HepG2 (cell line): ENCODE measurements around the gene RASSF4. TPM values are rescaled to one million over a fixed set of nuclear protein-coding genes. Genes with fewer than 3 reads are reported as not detected.

Experiments
- AGO1 ChIP-seq: fragments of 200-400 bp; formaldehyde crosslinking; IDR thresholded peaks from 2 replicates; pipeline ENCODE4 v1.6.1; 2017; ENCODE audit warnings: mild to moderate bottlenecking, low read depth, low read length, moderate library complexity; ENCODE audit not compliant: poor library complexity, severe bottlenecking
- DBP ChIP-seq: sonication (generic); formaldehyde crosslinking; IDR thresholded peaks from 2 replicates; pipeline ENCODE4 v1.4.0; 2020; ENCODE audit warnings: missing genetic modification reagents; ENCODE audit errors: not compliant biosample characterization
- E2F1 ChIP-seq: sonication (generic); formaldehyde crosslinking; IDR thresholded peaks from 2 replicates; pipeline ENCODE4 v1.5.0; 2020; ENCODE audit warnings: missing genetic modification reagents
- ESRRA ChIP-seq: sonication (generic); formaldehyde crosslinking; IDR thresholded peaks from 2 replicates; pipeline ENCODE4 v1.5.1; 2020; ENCODE audit warnings: mild to moderate bottlenecking, low read depth, missing genetic modification reagents
- HDAC1 ChIP-seq: sonication (generic); formaldehyde crosslinking; IDR thresholded peaks from 2 replicates; pipeline ENCODE4 v1.5.1; 2020; ENCODE audit warnings: mild to moderate bottlenecking, missing genetic modification reagents
- HHEX ChIP-seq: IDR thresholded peaks from 2 replicates; pipeline ENCODE4 v1.6.1; 2016; ENCODE audit warnings: control low read depth
- HNRNPK ChIP-seq: fragments of 200-400 bp; formaldehyde crosslinking; IDR thresholded peaks from 2 replicates; pipeline ENCODE4 v1.6.1; 2018; ENCODE audit warnings: low read length, low read depth, moderate library complexity, mild to moderate bottlenecking; ENCODE audit not compliant: poor library complexity, severe bottlenecking
- MEIS2 ChIP-seq: sonication (generic); formaldehyde crosslinking; IDR thresholded peaks from 2 replicates; pipeline ENCODE4 v1.9.0; 2021; ENCODE audit warnings: mild to moderate bottlenecking, missing genetic modification reagents
- MIER3 ChIP-seq: IDR thresholded peaks from 2 replicates; pipeline ENCODE4 v1.6.1; 2016; ENCODE audit warnings: missing compliant biosample characterization, borderline replicate concordance
- NFAT5 ChIP-seq: sonication (generic); formaldehyde crosslinking; IDR thresholded peaks from 2 replicates; pipeline ENCODE4 v1.4.0; 2020; ENCODE audit warnings: missing genetic modification reagents
- NONO ChIP-seq, 2 experiments: fragments of 450-650 bp in 1 of 2; sonication (generic) in 1 of 2; formaldehyde crosslinking in 1 of 2; IDR thresholded peaks in 1 of 2; conservative IDR thresholded peaks in 1 of 2; 2 replicates each; pipeline versions ENCODE4 v1.6.1 to v1.8.0; 2017 to 2022; ENCODE audit warnings: mild to moderate bottlenecking in 1 of 2, missing genetic modification reagents in 1 of 2, moderate library complexity in 1 of 2
- PBX2 ChIP-seq: IDR thresholded peaks from 2 replicates; pipeline ENCODE4 v1.6.1; 2016; ENCODE audit warnings: control low read depth
- THAP7 ChIP-seq: sonication (generic); formaldehyde crosslinking; IDR thresholded peaks from 2 replicates; pipeline ENCODE4 v1.8.1; 2023; ENCODE audit warnings: mild to moderate bottlenecking, missing genetic modification reagents
- ZFP90 ChIP-seq: sonication (generic); formaldehyde crosslinking; IDR thresholded peaks from 2 replicates; pipeline ENCODE4 v1.8.0; 2022; ENCODE audit warnings: missing genetic modification reagents, mild to moderate bottlenecking, inconsistent platforms, borderline replicate concordance
- ZFY ChIP-seq: sonication (generic); formaldehyde crosslinking; IDR thresholded peaks from 2 replicates; pipeline ENCODE4 v1.4.0; 2020; ENCODE audit warnings: missing genetic modification reagents
- ZNF235 ChIP-seq: sonication (generic); formaldehyde crosslinking; IDR thresholded peaks from 2 replicates; pipeline ENCODE4 v1.8.1; 2023; ENCODE audit warnings: mild to moderate bottlenecking, missing genetic modification reagents, borderline replicate concordance
- ZNF446 ChIP-seq: sonication (generic); formaldehyde crosslinking; IDR thresholded peaks from 2 replicates; pipeline ENCODE4 v1.5.0; 2020; ENCODE audit warnings: mild to moderate bottlenecking, missing genetic modification reagents
- ZNF737 ChIP-seq: sonication (generic); formaldehyde crosslinking; IDR thresholded peaks from 2 replicates; pipeline ENCODE4 v1.5.0; 2020; ENCODE audit warnings: missing genetic modification reagents, mild to moderate bottlenecking, borderline replicate concordance
- polyA plus RNA-seq, 8 experiments: library from polyadenylated mRNA; depleted of rRNA in 3 of 8; stranded (reverse) in 7 of 8; unstranded in 1 of 8; fragments of >200 nt; fragmentation: Illumina TruSeq in 4 of 8; extraction: Trizol in 4 of 8; gene quantifications; 2 replicates each; pipeline versions ENCODE4 v1.2.1 to v1.2.3, GENCODE V29; 2011 to 2016; ENCODE audit warnings: low read depth in 4 of 8, missing spikeins in 1 of 8, mixed read lengths in 1 of 8; ENCODE audit not compliant: insufficient read depth in 1 of 8
- total RNA-seq, 5 experiments: library from RNA; depleted of rRNA; stranded (reverse); fragments of >200 nt; fragmentation: Illumina TruSeq; extraction: Trizol; gene quantifications; 2 replicates each; pipeline ENCODE4 v1.2.3, GENCODE V29; 2016; ENCODE audit warnings: low read depth in 1 of 5

RASSF4 gene
- total and polyA plus RNA-seq, 2 of the 13 experiments (the other 11 are each of a cell fraction or from before 2014, with no cell fraction given) = 34.0 to 51.7 TPM

- TF ChIP-seq NFAT5 (CRISPR knock-in tag) = no peak
- 0 out of 2 replicates have a peak, but pooled peaks have one; percentile 10 for TF ChIP-seq PBX2 (CRISPR knock-in tag)
- TF ChIP-seq NONO (IDR thresholded peaks at IDR 0.05) = no peak
- TF ChIP-seq NONO (CRISPR knock-in tag; conservative IDR thresholded peaks at IDR 0.05) = 0 out of 2 replicates have a peak, but pooled peaks have one; percentile 9
- no peak for TF ChIP-seq E2F1
- 0 out of 2 replicates have a peak, but pooled peaks have one; percentile 38 for TF ChIP-seq MEIS2 (CRISPR knock-in tag)
- TF ChIP-seq AGO1 = peak; percentile 89
- peak; percentile 24; the same call in 1 of the 2 replicates for TF ChIP-seq ESRRA (CRISPR knock-in tag)
- no peak; the same call in 1 of the 2 replicates for TF ChIP-seq ZFP90 (CRISPR knock-in tag)
- no peak; the same call in 1 of the 2 replicates for TF ChIP-seq ZFY (CRISPR knock-in tag)
- no peak for TF ChIP-seq HHEX (CRISPR knock-in tag)
- 0 out of 2 replicates have a peak, but pooled peaks have one; percentile 12 for TF ChIP-seq HDAC1 (CRISPR knock-in tag)
- no peak for TF ChIP-seq ZNF235 (CRISPR knock-in tag)
- TF ChIP-seq ZNF446 (CRISPR knock-in tag) = no peak
- TF ChIP-seq HNRNPK = peak; percentile 82
- no peak; the same call in 1 of the 2 replicates for TF ChIP-seq ZNF737 (CRISPR knock-in tag)
- no peak for TF ChIP-seq THAP7 (CRISPR knock-in tag)
- TF ChIP-seq MIER3 = no peak; the same call in 1 of the 2 replicates
- TF ChIP-seq DBP = peak; percentile 39
These were observed 16.1 kb downstream of the RASSF4 start (continued) for GRCh38 chr10:44975431-44976331.
